GM12878 (cell line): ENCODE results near the gene CORO1A. TPM values are rescaled to one million over a fixed set of nuclear protein-coding genes. Genes with fewer than 3 reads are reported as not detected.
A peak's percentile ranks its signal among the peaks of the same experiment; 100 is the strongest.

Experiments used
- BACH1 ChIP-seq: fragments of 450-650 bp; IDR thresholded peaks from 2 replicates; pipeline ENCODE4 v1.6.1; 2017; ENCODE audit warnings: mild to moderate bottlenecking, borderline replicate concordance
- BRCA1 ChIP-seq: IDR thresholded peaks from 2 replicates; pipeline ENCODE4 v1.6.1; 2011; ENCODE audit warnings: low read depth, low read length, improper control_type of control experiment
- CBX5 ChIP-seq: sonication (generic); IDR thresholded peaks from 2 replicates; pipeline ENCODE4 v1.6.1; 2016; ENCODE audit warnings: low read depth, moderate library complexity, mild to moderate bottlenecking, inconsistent platforms
- CREM ChIP-seq: IDR thresholded peaks from 2 replicates; pipeline ENCODE4 v1.6.1; 2014; ENCODE audit warnings: antibody characterized with exemption, low read depth
- ESRRA ChIP-seq: IDR thresholded peaks from 2 replicates; pipeline ENCODE4 v1.6.1; 2012; ENCODE audit warnings: mild to moderate bottlenecking, low read length, improper control_type of control experiment
- EZH2 ChIP-seq: IDR thresholded peaks from 2 replicates; pipeline ENCODE4 v1.6.1; 2012; ENCODE audit warnings: low read depth, mild to moderate bottlenecking, control low read depth, inconsistent platforms, low read length, borderline replicate concordance; ENCODE audit not compliant: control insufficient read depth
- HCFC1 ChIP-seq: fragments of 150-350 bp; IDR thresholded peaks from 2 replicates; pipeline ENCODE4 v1.6.1; 2014; ENCODE audit warnings: low read length
- IKZF1 ChIP-seq: fragments of 450-650 bp; conservative IDR thresholded peaks from 2 replicates; pipeline ENCODE4 v1.6.1; 2017; ENCODE audit warnings: antibody characterized with exemption, mild to moderate bottlenecking
- KLF5 ChIP-seq: fragments of 450-650 bp; IDR thresholded peaks from 2 replicates; pipeline ENCODE4 v1.6.1; 2014; ENCODE audit warnings: mild to moderate bottlenecking; ENCODE audit not compliant: partially characterized antibody
- NR2C2 ChIP-seq: IDR thresholded peaks from 2 replicates; pipeline ENCODE4 v1.6.1; 2011; ENCODE audit warnings: borderline replicate concordance, low read depth; ENCODE audit not compliant: control insufficient read depth, insufficient read length
- NRF1 ChIP-seq: conservative IDR thresholded peaks from 2 replicates; pipeline ENCODE4 v1.6.1; 2011; ENCODE audit warnings: mild to moderate bottlenecking, low read depth, low read length, improper control_type of control experiment
- POLR2A ChIP-seq: IDR thresholded peaks from 2 replicates; pipeline ENCODE4 v1.6.1; 2011; ENCODE audit warnings: low read depth, mild to moderate bottlenecking, low read length
- SIN3A ChIP-seq: IDR thresholded peaks from 2 replicates; pipeline ENCODE4 v1.6.1; 2012; ENCODE audit warnings: low read depth, low read length, improper control_type of control experiment
- SREBF2 ChIP-seq: IDR thresholded peaks from 2 replicates; pipeline ENCODE4 v1.6.1; 2012; ENCODE audit warnings: mild to moderate bottlenecking, low read length
- SRF ChIP-seq, 2 experiments: IDR thresholded peaks; 2 replicates each; pipeline ENCODE4 v1.6.1; 2011; ENCODE audit warnings: low read depth in 2 of 2, low read length in 2 of 2, mild to moderate bottlenecking in 1 of 2, moderate library complexity in 1 of 2
- TAF1 ChIP-seq: IDR thresholded peaks from 2 replicates; pipeline ENCODE4 v1.6.1; 2011; ENCODE audit warnings: mild to moderate bottlenecking, low read depth, low read length, borderline replicate concordance
- ZBED1 ChIP-seq: IDR thresholded peaks from 2 replicates; pipeline ENCODE4 v1.6.1; 2016; ENCODE audit warnings: borderline replicate concordance
- ZNF274 ChIP-seq: IDR thresholded peaks from one replicate; pipeline ENCODE4 v1.8.0; 2011; ENCODE audit not compliant: insufficient read length, insufficient read depth
- ZSCAN29 ChIP-seq: fragments of 450-650 bp; IDR thresholded peaks from 2 replicates; pipeline ENCODE4 v1.6.1; 2017; ENCODE audit warnings: mild to moderate bottlenecking, moderate library complexity
- polyA plus RNA-seq, 11 experiments: library from polyadenylated mRNA; depleted of rRNA in 4 of 11; unstranded in 6 of 11; stranded (reverse) in 5 of 11; fragments of >200 nt; fragmentation: Nextera tagmentation in 4 of 11; fragmentation: Illumina TruSeq in 1 of 11; extraction: Ambion mirVana in 4 of 11; extraction: Trizol in 1 of 11; gene quantifications; 1 replicate in 1 of 11; 2 replicates in 10 of 11; pipeline versions ENCODE4 v1.2.1 to v1.2.3, GENCODE V29; 2011 to 2016; ENCODE audit warnings: inconsistent platforms in 2 of 11, missing spikeins in 2 of 11, low read depth in 1 of 11
- total RNA-seq, 4 experiments: library from RNA; depleted of rRNA in 3 of 4; stranded (reverse); fragments of >200 nt in 3 of 4; fragmentation: Illumina TruSeq in 1 of 4; extraction: Trizol in 1 of 4; gene quantifications; 2 replicates each; pipeline versions ENCODE4 v1.2.1 to v1.2.3, GENCODE V29; 2013 to 2021
- TF ChIP-seq, protein P1 (sequence below): IDR thresholded peaks from 2 replicates; pipeline ENCODE4 v1.6.1; 2012; ENCODE audit warnings: low read depth, low read length, improper control_type of control experiment
- TF ChIP-seq, protein P2 (sequence below): fragments of 450-650 bp; formaldehyde crosslinking; IDR thresholded peaks from 2 replicates; pipeline ENCODE4 v1.5.0; 2022; ENCODE audit warnings: mild to moderate bottlenecking, missing genetic modification characterization
- TF ChIP-seq, protein P3 (sequence below): fragments of 450-650 bp; IDR thresholded peaks from 2 replicates; pipeline ENCODE4 v1.6.1; 2017; ENCODE audit warnings: mild to moderate bottlenecking, low read depth, inconsistent platforms; ENCODE audit not compliant: poor library complexity, severe bottlenecking
- TF ChIP-seq, protein P4 (sequence below), 3 experiments: IDR thresholded peaks in 2 of 3; conservative IDR thresholded peaks in 1 of 3; 2 replicates each; pipeline ENCODE4 v1.5.1; 2011; ENCODE audit warnings: low read depth in 3 of 3, low read length in 3 of 3, mild to moderate bottlenecking in 3 of 3, control low read depth in 2 of 3, moderate library complexity in 2 of 3, inconsistent platforms in 1 of 3, mixed read lengths in 1 of 3; ENCODE audit not compliant: control insufficient read depth in 2 of 3, insufficient read depth in 1 of 3; ENCODE audit errors: extremely low read depth in 1 of 3

CORO1A gene
- total and polyA plus RNA-seq, 10 of the 15 experiments (the other 5 are each of a cell fraction or from before 2014, with no cell fraction given), result 16.3 to 1,464 (median 714) TPM

DNA sequence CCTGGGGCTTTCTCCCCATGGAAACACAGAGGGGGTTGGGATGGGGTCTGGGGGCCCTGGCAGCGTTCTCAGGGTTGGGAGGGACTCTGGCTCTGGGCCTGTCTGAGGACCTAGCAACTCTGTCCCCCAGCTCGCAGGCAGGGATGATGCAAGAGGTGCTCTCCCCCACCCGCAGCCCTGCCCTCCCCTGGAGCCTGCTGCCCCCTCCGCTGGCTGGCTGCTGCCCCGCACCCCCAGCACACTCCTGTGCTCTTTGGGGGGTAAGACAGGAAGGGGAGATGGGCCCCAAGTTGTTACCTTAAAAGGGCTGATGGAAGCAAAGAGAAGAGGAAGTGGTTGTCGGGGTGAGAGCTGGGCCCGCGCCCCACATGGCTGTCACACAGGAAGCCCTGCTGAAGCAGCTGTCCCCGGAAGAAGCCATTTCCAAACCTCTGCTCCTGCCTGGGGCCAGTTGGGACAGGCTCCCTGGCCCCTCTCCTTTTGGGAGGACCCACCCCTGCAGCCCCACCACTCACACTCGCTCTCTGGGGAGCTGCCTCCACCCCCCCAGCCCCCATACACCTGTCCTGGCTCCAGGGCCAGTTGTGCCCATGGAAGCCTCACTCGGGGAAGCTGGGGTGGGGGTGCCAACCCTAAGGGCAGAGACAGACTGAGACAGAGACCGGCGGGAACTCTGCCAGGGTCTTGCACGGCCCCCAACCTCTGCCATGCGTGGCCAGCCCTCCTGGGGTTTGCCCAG is 2.5 kb downstream of the CORO1A start (continued):
- TF ChIP-seq, protein P1, sequence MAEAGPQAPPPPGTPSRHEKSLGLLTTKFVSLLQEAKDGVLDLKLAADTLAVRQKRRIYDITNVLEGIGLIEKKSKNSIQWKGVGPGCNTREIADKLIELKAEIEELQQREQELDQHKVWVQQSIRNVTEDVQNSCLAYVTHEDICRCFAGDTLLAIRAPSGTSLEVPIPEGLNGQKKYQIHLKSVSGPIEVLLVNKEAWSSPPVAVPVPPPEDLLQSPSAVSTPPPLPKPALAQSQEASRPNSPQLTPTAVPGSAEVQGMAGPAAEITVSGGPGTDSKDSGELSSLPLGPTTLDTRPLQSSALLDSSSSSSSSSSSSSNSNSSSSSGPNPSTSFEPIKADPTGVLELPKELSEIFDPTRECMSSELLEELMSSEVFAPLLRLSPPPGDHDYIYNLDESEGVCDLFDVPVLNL, result no peak
- no peak; the same call in 1 of the 2 replicates for TF ChIP-seq BACH1
- no peak for TF ChIP-seq EZH2
- no peak for TF ChIP-seq ESRRA
- TF ChIP-seq, protein P2, sequence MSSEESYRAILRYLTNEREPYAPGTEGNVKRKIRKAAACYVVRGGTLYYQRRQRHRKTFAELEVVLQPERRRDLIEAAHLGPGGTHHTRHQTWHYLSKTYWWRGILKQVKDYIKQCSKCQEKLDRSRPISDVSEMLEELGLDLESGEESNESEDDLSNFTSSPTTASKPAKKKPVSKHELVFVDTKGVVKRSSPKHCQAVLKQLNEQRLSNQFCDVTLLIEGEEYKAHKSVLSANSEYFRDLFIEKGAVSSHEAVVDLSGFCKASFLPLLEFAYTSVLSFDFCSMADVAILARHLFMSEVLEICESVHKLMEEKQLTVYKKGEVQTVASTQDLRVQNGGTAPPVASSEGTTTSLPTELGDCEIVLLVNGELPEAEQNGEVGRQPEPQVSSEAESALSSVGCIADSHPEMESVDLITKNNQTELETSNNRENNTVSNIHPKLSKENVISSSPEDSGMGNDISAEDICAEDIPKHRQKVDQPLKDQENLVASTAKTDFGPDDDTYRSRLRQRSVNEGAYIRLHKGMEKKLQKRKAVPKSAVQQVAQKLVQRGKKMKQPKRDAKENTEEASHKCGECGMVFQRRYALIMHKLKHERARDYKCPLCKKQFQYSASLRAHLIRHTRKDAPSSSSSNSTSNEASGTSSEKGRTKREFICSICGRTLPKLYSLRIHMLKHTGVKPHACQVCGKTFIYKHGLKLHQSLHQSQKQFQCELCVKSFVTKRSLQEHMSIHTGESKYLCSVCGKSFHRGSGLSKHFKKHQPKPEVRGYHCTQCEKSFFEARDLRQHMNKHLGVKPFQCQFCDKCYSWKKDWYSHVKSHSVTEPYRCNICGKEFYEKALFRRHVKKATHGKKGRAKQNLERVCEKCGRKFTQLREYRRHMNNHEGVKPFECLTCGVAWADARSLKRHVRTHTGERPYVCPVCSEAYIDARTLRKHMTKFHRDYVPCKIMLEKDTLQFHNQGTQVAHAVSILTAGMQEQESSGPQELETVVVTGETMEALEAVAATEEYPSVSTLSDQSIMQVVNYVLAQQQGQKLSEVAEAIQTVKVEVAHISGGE (CRISPR knock-in tag), result no peak
- TF ChIP-seq CBX5, result no peak
- TF ChIP-seq ZBED1, result no peak
- TF ChIP-seq CREM, result peak; percentile 60; the same call in 1 of the 2 replicates
- TF ChIP-seq ZNF274, result no peak
- TF ChIP-seq, protein P3, sequence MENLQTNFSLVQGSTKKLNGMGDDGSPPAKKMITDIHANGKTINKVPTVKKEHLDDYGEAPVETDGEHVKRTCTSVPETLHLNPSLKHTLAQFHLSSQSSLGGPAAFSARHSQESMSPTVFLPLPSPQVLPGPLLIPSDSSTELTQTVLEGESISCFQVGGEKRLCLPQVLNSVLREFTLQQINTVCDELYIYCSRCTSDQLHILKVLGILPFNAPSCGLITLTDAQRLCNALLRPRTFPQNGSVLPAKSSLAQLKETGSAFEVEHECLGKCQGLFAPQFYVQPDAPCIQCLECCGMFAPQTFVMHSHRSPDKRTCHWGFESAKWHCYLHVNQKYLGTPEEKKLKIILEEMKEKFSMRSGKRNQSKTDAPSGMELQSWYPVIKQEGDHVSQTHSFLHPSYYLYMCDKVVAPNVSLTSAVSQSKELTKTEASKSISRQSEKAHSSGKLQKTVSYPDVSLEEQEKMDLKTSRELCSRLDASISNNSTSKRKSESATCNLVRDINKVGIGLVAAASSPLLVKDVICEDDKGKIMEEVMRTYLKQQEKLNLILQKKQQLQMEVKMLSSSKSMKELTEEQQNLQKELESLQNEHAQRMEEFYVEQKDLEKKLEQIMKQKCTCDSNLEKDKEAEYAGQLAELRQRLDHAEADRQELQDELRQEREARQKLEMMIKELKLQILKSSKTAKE, result no peak
- peak; percentile 46 for TF ChIP-seq POLR2A
- TF ChIP-seq NR2C2, result no peak
- TF ChIP-seq, protein P4, sequence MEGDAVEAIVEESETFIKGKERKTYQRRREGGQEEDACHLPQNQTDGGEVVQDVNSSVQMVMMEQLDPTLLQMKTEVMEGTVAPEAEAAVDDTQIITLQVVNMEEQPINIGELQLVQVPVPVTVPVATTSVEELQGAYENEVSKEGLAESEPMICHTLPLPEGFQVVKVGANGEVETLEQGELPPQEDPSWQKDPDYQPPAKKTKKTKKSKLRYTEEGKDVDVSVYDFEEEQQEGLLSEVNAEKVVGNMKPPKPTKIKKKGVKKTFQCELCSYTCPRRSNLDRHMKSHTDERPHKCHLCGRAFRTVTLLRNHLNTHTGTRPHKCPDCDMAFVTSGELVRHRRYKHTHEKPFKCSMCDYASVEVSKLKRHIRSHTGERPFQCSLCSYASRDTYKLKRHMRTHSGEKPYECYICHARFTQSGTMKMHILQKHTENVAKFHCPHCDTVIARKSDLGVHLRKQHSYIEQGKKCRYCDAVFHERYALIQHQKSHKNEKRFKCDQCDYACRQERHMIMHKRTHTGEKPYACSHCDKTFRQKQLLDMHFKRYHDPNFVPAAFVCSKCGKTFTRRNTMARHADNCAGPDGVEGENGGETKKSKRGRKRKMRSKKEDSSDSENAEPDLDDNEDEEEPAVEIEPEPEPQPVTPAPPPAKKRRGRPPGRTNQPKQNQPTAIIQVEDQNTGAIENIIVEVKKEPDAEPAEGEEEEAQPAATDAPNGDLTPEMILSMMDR (IDR thresholded peaks at IDR 0.05 in 2 of 3, conservative IDR thresholded peaks at IDR 0.05 in 1 of 3; ENCODE audit: control insufficient read depth in 2 of 3, extremely low read depth in 1 of 3, insufficient read depth in 1 of 3, low read depth in 3 of 3, low read length in 3 of 3), result no peak
- TF ChIP-seq SREBF2, result no peak
- TF ChIP-seq SRF (IDR thresholded peaks at IDR 0.05; ENCODE audit: low read depth in 2 of 2, low read length in 2 of 2), result peak; percentile 97 to 99
- peak; percentile 69; the same call in 1 of the 2 replicates for TF ChIP-seq TAF1
- no peak for TF ChIP-seq SIN3A
- TF ChIP-seq KLF5, result no peak
- no peak for TF ChIP-seq ZSCAN29
- TF ChIP-seq IKZF1, result peak; percentile 42
- no peak for TF ChIP-seq NRF1
- peak; percentile 39; the same call in 1 of the 2 replicates for TF ChIP-seq HCFC1
- TF ChIP-seq BRCA1, result no peak
